Coronary artery (tissue), 2 donors: ENCODE data around the gene LCP2.

Source experiments
- DNase-seq: peaks from one replicate; pipeline ENCODE4 v3.0.0-alpha.2; 2017; ENCODE audit warnings: low spot score
- H3K27ac ChIP-seq, 2 donors: fragments of 200-600 bp; sonication (generic); one replicate each; pipeline ENCODE4 v1.5.1; 2016 to 2019
- H3K4me3 ChIP-seq: fragments of 200-600 bp; sonication (generic); 2 replicates; pipeline ENCODE4 v1.5.1; 2016; ENCODE audit warnings: mild to moderate bottlenecking, moderate library complexity
- CTCF ChIP-seq: fragments of 200-600 bp; sonication (generic); IDR thresholded peaks from one replicate; pipeline ENCODE4 v1.5.1; 2019; ENCODE audit warnings: antibody characterized with exemption

LCP2 gene

GRCh38 chr5:170226129-170226615 lies 71.4 kb downstream of the LCP2 start:
- Histone ChIP-seq H3K27ac (no peak overlapping the region), H3K4me3 (no peak overlapping the region)
- DNase-seq: no peak
- no peak for TF ChIP-seq CTCF

DNA sequence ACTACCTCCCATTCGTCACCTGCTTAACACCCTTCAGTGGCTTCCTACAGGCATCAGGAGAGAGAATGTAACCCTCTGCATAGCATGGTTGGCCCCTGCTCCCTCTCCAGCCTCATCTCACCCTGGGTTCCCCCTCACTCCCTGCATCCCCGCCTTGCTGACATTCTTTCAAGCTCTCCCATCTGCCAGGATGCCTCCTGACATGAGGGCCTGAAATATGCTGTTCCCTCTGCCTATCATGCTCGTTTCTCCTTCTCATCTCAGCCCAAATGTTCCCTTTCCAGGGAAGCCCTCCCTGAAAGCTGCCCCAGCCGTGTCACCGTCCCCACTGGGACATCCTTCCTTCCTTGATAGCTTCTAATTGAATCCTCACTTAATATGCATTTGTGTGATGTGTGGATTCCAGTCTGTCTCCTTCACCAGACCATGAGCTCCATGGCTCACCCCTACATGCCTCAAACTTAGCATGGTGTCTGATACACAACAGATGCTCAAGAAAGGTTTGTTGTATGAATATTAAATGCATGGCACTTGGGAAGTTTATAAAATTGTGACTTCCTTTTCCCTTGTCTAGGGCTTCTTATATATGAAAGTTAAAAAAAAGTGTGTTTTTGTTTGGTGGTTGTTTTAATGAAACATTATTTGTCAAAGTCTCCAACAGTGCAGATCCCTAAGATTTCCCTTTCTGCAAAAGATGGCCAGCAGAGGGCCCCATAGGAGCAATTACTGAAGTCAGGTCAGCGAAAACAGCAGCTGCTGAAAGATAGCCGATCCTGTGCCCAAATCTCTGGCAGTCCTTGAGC lies 72.0 kb downstream of the LCP2 start:
- Histone ChIP-seq H3K27ac (no peak overlapping the region), H3K4me3 (no peak overlapping the region)
- peak; percentile 55 for TF ChIP-seq CTCF
- no peak for DNase-seq

- no peak for TF ChIP-seq CTCF
- H3K27ac ChIP-seq: no peak overlapping the region
- H3K4me3 ChIP-seq: no peak overlapping the region
- DNase-seq: no peak
Observed at GRCh38 chr5:170223906-170224305, 73.7 kb downstream of the LCP2 start.

GRCh38 chr5:170223360-170223759 lies 74.2 kb downstream of the LCP2 start:
- H3K4me3 ChIP-seq: no peak overlapping the region
- no peak for DNase-seq
- no peak overlapping the region for H3K27ac ChIP-seq
- no peak for TF ChIP-seq CTCF

- Histone ChIP-seq H3K4me3 (no peak overlapping the region), H3K27ac (peak overlapping the region in 1 of 2 donors; percentile 37)
- no peak for TF ChIP-seq CTCF
- no peak for DNase-seq
Observed at GRCh38 chr5:170221327-170221741, 76.2 kb downstream of the LCP2 start.

DNA sequence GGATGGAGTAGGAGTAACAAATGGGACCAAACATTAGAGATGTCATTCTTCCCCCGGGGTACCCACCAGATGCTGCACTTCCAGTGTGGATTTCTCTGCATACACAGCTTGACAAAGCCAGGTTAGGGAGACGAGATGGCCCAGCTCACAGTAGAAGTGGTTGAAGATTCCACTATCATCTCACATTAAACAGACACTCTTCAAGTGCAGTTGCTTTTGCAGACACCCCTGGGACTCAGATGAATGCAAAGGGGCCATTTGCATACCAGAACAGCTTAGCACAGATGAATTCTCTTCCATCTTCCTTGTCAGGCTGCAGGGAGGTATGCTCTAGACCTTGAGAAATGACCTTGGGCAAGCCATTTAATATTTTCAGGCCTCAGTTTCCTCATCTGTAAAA lies 77.4 kb downstream of the LCP2 start:
- TF ChIP-seq CTCF: no peak
- no peak for DNase-seq
- Histone ChIP-seq H3K4me3 (no peak overlapping the region), H3K27ac (no peak overlapping the region)

DNA sequence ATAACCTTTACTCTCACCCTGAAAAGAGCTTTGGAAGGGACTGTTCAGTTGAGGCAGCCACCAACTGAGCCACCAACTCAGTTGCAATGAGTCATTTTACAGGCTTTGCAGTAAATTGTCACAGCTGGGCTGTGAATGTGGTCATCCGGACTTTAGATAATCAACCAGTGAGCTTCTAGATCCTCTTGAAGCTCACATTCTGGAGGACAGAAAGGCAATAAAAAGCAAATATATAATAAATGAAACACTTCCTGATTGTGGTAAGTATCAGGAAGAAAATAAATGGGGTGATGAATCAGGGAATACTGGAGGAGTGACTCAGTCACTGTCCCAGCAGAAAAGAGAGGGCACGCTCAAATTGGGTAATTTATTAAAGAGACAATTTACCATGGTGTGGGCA lies 78.0 kb downstream of the LCP2 start:
- TF ChIP-seq CTCF: no peak
- DNase-seq: no peak
- Histone ChIP-seq H3K27ac (no peak overlapping the region), H3K4me3 (no peak overlapping the region)
